GM20000 (cell line): Measurements from ENCODE around the gene KDM3B.

Experiments
- DNase-seq: peaks from one replicate; pipeline ENCODE4 v3.0.0; 2012; ENCODE audit warnings: low spot score
- TF ChIP-seq, protein P1 (sequence below): IDR thresholded peaks from 2 replicates; pipeline ENCODE4 v1.5.1; 2012; ENCODE audit warnings: mild to moderate bottlenecking, control low read depth; ENCODE audit errors: extremely low read depth, missing control alignments

KDM3B gene

DNA sequence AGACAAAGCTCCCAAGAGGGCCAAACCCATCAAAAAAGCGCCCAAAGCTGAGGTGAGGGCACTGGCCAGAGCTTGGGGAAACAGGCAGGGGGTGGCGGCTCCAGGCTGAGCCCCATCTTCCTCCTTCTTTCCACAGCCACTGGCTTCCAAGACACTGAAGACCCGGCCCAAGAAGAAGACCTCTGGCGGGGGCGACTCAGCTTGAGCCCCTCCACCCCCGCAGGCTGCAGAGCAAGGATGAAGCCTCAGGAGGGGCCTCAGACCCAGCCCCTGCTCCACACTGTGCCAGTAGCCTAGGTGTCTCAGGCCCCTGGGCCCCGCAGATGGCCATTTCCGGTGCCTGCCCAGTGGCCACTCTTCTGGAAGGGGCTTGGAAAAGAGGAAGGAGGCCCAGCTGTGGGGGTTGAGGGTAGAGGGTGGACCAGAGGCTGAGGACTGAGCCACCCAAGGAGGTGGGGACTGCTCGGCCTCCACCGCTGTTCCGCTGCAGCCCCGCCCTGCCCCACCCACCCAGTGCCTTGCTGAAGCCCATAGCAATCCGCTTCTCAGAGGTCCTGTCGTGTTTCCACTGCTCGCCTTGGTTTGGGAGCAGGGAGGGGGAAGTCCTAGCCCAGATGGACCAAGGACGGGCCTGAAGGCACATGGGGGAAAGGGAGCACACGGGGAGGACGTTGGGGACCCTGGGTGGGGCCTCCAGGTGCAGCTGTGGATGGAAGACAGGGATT lies 93.2 kb downstream of the KDM3B start:
- TF ChIP-seq, protein P1, sequence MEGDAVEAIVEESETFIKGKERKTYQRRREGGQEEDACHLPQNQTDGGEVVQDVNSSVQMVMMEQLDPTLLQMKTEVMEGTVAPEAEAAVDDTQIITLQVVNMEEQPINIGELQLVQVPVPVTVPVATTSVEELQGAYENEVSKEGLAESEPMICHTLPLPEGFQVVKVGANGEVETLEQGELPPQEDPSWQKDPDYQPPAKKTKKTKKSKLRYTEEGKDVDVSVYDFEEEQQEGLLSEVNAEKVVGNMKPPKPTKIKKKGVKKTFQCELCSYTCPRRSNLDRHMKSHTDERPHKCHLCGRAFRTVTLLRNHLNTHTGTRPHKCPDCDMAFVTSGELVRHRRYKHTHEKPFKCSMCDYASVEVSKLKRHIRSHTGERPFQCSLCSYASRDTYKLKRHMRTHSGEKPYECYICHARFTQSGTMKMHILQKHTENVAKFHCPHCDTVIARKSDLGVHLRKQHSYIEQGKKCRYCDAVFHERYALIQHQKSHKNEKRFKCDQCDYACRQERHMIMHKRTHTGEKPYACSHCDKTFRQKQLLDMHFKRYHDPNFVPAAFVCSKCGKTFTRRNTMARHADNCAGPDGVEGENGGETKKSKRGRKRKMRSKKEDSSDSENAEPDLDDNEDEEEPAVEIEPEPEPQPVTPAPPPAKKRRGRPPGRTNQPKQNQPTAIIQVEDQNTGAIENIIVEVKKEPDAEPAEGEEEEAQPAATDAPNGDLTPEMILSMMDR, result no peak
- DNase-seq, result no peak

DNA sequence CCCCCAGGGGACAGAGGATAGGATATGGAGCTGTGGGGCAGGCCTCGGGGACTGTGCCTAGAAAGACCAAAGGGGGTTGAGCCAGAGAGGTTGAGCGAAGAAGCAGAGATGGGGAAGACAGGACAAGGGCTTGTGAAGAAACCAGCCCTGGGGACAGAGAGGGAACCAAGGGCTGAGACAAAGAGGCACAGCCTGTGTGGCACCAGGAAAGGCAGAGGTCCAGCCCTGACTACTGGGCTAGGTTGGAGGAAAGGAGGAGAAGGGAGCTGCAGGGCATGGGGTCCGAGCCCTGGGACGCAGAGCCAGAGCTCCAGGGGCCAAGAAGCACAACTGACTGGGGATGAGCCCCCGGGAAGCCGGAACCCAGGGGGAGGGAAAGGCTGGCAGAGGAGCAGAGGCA lies 95.6 kb downstream of the KDM3B start:
- TF ChIP-seq, protein P1, result no peak
- DNase-seq, result no peak

DNA sequence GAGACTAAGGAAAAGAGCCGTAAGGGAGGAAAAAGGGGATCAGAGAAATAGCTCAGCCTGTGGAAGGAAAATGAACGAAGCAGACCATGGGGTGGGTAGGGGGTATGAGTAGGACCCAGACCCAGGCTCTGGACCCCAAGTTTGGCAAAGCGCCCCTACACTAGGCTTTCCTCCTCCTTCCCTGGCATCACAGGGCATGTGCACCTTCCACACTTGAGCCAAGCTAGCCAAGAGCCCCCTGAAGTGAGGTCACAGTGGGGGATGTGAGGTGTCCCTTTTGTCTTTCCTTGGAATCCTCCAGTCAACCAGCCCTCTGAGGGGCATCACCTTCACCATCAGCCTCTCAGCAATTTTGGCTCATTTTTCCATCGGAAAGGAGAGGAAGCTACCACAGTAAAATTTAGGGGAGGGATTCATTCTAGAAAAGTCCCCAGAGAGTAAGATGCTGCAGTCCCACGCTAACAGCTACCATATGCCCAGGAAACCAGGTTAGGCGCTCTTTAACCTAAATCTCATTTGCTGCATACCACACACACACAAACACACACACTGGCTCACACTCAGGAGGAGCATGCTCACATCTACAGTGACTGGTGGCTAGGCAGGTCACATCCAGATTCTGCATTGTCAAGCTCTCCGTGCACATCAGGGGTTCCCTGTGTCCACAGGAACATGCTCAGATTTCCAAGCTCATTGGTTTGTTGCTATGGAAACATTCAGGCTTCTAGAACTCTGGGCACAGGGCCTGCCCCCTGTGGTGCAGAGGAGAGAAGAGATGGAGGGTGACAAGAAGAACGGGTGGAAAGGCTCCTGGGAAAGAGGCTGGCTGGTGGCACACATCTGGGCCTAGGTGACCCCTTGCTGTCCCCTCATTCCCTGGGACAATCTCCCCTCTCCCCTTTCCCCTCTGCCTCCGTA lies 96.3 kb downstream of the KDM3B start:
- TF ChIP-seq, protein P1, result no peak
- no peak for DNase-seq

DNA sequence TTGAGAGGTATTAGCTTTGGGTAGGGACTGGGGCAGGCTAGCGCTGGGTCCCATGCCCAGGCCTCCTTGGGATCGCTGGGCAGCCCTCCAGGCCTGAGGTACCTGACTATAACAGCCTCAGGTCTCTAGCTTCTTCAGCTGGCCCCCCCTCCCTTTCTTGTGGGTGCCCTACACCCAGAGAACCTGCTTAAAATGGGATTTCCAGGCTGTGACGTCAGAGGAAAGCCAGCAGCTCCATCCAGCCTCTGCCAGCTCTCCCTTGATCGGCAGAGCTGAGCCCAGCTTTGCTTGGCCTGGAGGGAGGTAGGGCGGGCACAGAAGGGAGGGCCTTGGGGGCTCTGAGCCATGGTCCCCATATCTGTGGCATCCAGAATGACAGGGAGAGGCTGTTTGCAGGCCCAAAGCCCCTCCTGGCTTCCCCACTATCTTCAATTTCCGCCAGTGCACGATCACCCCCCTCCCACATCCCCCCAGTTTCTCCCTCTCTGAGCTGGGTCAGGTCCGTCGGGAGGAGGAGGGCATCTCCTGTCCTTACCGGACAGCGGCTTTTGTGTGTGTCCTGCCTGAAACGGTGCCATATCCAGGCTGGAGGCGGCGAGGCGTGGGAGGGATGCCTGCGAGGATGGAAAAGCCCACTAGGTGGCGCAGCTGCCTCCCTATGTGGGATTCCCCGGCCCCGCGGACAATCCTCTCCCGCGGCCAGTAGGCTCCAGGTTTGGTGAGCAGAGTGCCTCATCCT lies 97.2 kb downstream of the KDM3B start:
- DNase-seq, result peak; percentile 92
- TF ChIP-seq, protein P1, result peak; percentile 91

DNA sequence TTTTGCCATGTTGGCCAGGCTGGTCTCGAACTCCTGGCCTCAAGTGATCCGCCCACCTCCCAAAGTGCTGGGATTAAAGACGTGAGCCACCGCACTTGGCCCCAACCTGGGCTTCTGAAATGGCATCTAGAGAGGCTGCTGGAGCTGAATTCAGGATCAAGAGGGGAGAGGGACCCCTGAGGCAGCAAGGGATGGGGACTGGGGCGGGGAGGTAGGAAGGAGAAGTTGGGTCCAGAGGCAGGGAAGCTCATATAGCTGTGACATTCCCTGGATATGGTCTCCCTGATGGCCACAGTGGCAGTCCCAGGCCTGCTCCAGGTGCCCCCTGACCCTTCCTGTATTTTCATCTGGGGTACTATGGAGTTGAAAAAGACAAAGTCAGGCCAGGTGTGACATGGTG lies 98.5 kb downstream of the KDM3B start:
- TF ChIP-seq, protein P1, result no peak
- DNase-seq, result no peak

DNA sequence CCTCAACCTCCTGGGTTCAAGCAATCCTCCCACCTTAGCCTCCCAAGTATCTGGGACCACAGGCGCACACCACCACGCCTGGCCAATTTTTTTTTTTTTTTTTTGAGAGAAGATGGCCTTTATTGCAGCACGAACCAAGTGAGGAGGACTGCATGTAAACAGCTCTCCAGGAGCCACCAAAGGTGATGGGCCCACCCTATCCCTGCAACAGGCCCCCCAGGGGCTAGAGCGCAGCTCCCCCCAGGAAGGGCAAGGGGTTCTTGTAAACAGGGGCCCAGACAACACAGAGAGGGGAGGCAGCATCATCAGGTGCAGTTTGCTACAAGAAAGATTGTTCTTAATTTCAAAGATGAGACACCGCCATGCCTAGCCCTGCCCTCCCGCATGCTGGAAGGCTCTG lies 100.2 kb downstream of the KDM3B start:
- TF ChIP-seq, protein P1, result no peak
- no peak for DNase-seq

DNA sequence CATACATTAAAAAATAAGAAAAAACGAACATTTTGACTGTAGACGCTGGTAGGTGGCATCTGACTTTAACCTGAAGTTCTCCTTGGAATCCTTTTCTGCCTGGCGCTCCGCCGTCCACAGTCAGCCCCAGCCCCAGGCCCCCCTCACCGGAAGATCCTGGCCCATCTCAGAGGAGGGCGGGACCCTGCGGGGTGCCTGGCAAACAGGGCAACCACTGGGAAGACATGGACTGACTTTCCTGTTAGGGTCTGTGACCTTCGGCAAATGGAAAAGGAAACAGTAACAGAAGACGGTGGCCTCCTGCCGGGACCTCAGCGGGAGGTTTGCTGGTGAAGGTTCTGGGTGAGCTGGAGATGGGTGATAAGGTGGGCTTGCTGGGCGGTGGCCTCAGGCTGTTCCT lies 101.1 kb downstream of the KDM3B start:
- TF ChIP-seq, protein P1, result no peak
- DNase-seq, result no peak
